Measurements from ENCODE around the gene CTIF.
"Not testable (repeated sequence)": the region's sequence is repeated elsewhere in the genome, so short reads cannot be mapped to it uniquely, and the experiment has no call there.

The CTIF gene

DNA sequence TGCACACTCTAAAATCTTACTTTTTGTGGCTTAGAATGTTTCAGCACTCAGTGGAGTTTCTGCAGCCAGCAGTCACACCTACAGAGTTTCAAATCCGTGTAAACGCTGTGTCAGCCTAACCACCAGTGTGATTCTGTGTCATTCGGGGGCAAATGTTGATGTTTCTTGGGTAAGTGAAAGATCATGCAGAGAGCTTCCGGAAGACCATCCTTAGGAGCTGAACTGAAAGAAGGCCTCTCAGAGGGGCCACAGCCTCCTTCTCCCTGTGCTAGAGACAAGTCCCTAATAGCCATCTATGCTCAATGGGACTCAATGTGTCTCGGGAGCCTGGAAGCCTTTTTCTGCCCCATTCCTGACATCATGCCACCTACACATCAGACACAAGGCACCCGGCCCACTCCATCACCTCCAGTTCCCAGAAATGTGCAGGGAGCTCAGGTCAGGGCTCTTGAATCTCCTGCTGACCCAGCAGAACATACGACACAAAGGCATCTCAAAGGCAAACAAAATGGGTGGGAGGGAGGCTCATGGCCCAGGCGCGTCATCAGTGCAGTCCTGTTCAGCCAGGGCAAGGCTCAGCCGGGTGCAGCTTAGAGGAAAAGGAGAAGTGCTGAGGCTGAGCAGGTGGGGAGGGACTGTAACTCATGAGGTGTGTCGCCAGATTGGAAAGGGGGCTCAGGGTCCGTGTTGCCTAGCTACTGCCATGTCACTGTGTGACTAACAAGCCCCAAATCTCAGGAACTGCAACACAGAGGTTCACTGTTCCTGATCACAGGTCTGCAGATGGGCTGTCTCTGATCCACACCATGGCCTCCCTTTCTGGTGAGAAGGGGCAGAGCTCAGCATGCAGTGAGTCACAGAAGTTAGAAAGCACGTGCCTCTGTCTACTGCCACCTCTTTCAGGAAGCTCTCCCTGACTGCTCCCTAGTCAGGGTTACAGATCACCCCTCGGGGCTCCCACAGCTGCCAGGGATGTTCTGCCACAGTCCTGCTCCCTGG, 329.9 kb downstream of the CTIF start:
- no peak for DNase-seq (ENCODE audit: low read depth)

DNA sequence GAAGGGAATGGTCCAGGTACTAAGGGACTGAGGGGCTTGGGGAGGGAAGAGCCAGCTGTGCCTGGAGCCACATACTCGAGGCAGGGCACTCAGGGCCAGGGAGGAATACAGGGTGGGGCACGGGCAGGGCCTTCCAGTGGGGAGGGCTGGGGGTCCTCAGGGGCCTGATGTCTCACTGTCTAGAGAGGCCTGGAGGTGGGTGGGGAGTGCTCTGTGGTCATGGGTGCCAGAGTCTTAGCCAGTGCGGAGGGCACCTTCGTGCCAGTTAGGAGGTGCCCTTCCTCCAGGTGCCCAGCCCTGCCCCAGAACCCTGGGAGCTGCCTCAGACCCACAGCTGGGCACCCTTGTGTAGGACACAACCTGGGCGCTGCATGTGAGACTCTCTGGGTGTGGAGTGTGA, 330.8 kb downstream of the CTIF start:
- DNase-seq (ENCODE audit: low read depth), result no peak

DNA sequence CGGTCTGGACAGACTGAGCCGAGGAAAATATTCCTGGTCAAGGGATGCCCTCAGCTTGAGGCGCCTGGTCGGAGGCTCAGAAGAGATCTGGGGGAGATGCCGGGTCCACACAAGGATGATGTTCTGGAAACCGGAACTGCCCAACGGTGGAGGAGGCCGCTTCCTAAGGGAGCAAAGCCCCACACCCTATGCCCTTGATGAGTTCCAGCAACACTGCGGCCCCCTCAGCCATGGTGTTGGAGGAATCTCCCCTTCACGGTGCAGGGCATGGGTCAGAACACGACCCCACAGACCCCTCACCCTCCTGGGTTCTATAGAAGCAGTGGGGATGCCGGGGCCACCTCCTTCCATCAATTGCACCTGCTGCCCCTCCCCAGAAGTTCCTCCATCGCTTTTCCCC, 332.1 kb downstream of the CTIF start:
- not testable (repeated sequence) for DNase-seq (ENCODE audit: low read depth)

DNA sequence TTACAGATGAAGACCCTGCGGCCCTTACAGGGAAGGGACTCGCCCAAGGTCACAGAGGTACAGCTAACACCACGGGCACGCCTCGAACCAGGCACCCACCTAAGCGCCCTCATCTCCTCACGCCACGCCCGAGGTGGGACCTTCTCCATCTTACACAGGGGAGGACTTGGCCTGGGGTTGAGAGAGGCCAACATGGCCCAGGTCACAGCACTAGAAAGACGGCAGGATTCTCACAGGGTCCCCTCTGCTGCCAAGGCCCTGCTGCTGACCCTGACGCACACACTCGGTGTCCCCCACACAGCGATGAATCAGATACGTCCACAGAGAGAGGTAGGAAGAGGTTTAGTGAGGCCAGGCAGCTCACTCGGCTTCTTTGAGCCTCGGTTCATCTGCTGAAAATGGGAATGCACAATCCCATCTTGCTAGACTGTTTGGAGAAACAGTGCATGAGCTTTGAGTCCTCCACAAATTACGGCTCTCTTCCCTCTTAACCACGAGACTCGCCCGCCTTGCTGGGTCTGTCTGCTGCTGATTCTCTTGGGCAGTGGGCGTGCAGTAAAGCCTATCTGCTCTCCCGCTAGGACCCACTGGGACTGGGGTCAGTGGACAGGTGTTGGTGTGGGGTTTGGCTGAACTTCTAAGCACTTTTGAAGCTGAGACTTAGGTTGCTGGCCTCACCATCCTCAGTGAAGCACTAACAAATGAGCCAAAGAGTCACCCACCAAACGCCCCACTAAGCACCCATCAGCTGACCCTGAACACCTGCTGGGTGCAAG, 332.7 kb downstream of the CTIF start:
- no peak for DNase-seq (ENCODE audit: low read depth)

DNA sequence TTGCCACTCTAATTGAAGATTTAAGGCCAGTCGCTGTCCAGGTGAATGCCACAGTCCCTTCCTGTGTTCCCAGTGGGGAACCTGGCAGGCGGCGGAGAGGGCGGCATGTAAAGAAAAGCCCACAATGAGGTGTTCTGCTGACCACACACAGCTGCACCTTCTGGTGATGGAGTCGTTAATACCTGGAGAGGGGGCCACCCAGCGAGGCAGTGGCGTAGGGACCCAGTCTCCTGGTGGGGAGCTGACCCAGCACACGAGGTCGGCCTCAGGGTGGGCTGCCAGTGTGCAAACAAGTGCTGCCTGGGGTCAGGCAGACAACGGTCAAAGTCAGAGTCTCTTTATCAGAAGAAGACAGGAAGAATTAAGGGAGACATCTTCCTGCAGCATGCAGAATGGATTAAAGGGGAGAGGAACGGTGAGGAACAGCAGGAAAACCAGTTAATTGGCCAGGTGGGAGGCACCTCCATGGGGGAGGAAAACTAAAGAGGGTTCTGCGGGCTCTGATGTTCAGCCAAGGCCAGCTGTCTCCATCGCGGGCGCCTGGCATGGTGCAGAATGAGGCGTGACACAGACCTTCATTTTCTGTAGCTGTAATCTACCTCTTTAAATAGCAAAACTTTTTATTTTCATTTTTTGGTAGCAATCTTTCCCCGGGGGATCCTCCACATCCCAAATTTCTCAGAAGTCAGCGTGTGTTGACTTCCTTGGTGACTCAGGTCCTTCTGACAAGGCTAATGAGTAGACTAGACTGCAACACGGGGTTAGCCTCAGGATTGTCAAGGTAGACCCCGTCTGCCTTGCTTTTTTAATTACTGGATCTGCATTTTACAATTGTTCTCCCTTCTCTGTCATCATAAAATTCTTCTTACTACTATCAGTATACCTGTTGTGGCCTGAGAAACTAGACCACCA, 333.7 kb downstream of the CTIF start:
- DNase-seq (ENCODE audit: low read depth), result no peak

DNA sequence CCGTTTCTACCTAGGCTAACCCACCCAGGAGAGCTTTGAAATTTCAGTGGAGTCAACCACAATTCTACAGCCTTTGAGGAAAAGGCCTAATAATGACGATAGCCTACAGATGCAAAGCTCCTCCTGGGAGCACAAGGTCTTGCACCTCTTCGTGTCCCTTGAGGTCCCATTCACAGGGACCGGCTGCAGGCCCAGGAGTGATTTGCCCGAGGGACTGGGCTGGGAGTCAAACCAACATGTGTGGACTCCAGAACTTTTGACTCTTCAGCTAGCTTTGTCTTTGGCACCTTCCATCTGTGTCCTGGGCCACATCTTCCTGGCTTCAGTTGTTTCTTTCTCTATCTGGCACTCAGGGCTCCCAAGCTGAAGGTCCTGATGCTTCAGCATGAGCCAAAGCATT, 335.4 kb downstream of the CTIF start:
- DNase-seq (ENCODE audit: low read depth), result no peak

DNA sequence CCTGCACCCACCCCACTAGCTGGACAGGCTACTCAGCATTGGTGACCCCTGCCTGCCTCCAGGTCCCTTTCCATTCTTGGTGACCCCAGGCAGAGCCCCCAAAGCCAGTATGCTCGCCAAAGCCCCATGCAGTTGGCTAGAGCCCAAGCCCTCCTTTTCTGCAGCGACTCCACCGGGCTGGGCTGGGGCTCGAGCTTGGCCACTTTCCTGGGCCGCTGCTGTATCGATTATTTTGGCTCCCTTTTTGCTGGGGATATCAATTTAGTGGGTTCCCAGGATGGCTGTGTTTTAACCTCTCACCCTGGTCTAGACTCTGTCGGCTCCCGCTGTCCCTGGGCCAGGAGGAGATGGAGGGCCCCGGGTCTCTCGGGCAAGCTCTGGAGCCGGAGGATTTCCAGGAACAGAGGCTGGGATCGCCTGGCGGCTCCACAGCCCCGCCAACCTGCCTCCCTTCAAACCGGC, 335.9 kb downstream of the CTIF start:
- DNase-seq (ENCODE audit: low read depth), result no peak

DNA sequence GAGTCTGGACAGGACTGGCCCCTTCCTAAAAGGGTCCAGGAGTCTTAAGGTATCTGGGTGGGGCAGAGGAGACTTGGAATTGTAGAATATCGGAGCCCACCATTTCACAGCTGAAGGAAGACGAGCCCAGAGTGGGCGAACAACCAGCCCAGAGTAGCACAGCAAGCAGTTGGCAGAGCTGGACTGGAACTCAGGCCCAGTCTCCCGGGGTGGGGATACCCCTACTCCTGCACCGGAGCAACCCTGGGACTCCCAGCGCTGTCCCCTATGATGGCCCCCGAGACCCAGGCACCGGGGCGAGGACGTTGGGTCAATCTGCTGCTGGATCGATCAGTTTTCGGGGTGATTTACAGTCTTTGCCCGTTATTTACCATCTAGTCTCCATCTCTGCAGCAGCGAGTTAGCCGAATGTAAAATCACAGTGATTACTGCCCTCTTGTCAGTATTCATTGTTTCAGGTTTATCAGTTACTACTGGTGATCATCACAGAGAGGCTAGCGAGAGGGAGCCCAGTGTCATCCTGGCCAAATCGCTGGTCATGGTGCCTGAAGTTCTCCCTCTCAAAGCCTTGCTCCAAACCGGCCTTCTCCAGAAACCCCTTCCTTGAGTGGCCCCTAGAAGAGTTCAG, 336.6 kb downstream of the CTIF start:
- no peak for DNase-seq (ENCODE audit: low read depth)

DNA sequence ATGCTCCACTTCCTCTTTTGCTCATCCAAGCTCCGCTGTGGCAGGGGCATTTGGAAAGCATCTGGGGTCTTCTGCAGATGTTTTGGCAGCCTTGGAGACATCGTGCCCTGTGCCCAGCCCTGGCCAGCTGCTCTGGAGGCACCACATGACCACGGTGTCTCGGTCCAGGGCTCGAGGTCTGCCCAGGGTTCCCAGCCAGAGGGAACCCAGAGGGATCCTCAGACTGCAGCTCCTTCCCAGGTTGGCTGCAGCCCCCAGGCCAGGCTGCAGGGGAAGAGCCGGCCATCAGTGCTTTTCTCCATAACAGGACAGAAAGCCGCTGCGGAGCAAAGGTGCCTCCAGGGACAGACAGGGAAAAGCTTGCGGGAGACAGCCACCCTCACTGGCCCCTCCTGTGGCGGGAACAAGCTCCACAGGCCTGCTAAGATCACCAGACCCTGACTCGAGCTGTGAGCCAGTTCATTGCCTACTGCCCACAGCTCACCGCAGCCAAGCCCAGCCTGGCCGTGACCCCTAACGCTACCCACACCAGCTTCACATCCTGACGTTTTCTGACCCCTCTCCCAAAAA, 337.2 kb downstream of the CTIF start:
- no peak for DNase-seq (ENCODE audit: low read depth)

DNA sequence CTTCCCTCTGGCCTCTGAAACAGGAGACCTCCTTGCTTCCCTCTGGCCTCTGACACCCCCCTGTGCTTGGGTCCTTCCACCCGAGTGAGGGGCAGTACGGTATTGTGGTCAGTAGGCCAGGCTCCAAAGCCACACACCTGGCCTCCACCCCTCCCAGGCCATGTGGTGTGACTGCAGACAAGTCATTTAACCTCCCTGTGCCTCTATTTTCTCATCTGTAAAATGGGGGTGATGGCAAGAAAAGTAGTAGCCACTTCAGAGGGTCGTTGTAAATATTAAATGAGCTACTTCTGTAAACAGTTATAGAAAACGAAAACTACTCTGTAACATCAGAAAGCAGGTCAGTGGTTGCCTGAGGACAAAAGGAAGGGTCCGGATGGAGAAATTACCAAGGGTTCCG, 337.8 kb downstream of the CTIF start:
- DNase-seq (ENCODE audit: low read depth), result no peak

DNA sequence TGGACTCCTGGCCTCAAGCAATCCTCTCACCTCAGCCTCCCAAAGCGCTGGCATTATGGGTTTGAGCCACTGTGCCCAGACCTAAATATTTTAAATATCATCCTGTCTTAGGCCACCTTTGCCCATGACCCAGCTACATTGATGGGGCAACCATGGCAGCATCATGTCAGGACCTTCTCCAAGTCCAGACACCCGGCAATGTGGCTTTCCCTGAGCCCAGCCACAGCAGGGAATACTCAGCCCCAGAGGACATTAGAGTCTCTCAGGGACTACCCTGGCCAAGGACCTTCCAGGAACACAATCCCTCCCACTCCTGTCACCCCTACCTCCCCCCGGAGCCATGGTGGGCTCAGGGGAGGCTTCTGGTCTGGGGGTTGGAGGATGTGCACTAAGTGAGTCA, 339.1 kb downstream of the CTIF start:
- no peak for DNase-seq (ENCODE audit: low read depth)

DNA sequence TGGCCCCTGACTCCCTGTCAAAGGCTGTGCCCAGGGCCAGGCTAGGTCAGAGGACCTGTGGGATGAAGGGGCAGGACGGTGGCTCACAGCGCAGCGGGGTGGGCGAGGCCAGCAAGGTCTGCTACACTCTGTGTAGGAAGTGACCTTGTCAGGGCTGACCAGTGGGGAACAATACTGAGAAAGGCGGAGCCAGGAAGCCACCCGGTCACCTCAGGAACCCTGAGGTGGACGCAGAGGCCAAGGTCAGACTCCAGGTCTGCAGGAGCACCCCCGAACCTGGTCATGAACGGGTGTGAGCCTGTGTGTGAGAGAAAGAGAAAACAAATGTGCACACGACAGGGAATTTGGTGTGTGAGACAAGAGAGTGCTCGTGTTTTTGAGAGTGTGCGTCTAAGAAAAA, 339.6 kb downstream of the CTIF start:
- DNase-seq (ENCODE audit: low read depth), result no peak

DNA sequence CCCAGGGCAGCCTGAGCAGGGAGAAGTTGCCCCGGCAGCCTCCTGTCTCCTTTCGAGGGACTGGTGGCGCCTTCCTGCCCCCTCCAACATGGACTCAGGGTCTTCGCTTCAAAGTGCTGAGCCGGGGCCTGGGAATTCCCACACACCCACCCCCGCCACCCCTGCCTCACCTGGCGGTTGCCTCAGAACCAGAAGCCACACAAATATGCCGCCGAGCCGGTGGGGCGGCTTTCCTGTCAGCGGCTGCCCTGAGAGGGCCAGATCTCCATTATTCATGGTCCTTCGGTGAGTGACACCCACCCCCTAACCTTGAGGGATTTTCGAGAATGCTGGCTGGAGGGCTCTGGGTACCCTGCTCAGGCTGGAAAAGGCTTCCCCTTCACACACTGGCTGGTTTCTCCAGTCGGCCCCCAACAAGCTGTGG, 340.2 kb downstream of the CTIF start:
- no peak for DNase-seq (ENCODE audit: low read depth)

DNA sequence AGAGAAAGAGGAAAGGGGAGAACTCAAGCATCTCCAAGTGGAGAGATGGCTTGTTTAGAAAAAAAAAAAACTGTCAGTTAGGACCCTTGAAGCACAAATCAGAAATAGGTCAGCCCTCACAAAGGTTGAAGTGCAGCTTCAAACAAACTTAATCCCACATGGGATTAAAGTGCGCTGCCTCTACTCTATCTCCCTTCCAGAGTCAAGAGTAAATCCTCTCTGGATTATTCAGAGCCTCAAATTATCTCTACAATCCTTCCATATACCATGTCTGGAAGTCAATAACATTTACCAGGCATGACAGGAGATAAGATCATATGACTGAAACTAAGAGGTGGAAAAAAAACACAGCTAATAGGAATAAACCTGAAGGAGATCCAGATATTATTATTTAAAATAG, 342.1 kb downstream of the CTIF start:
- DNase-seq (ENCODE audit: low read depth), result no peak

DNA sequence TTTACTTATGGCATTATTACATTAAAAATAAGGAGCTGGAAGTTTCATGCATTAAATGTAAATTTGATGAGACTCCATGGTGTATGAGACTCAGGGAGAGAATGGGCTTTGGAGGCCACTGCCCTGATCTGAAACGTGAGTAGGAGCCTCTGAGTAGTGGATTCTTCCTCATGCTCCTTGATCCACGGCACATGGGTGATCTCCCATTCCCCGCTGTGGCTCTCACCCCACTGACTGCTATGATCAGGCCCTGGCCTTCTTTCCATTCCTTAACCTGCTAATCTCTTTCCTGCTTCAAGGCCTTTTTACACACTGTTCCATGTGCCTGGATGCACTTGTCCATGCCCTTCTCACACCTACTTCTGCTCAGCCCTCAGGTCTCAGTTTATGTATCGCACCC, 343.5 kb downstream of the CTIF start:
- no peak for DNase-seq (ENCODE audit: low read depth)

DNA sequence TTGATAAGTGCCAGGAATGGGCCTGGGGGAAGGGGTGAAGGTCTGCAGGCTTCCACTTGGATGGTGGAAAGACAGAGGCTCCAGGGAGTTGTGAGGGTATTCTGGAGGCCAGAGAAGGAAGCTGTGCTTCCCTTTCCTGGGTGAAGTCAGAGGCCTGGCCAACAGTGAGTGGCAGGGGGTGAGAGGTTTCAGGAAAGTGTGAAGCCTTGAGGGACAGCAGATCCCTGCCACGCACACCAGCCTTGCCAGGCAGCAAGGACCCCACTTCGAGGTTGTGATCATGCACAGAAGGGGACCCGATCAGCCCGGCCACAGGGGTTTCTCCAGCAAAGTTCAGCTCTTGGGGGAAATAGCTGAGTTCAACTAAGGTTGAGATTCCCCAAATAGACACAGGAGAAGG, 345.5 kb downstream of the CTIF start:
- no peak for DNase-seq (ENCODE audit: low read depth)

DNA sequence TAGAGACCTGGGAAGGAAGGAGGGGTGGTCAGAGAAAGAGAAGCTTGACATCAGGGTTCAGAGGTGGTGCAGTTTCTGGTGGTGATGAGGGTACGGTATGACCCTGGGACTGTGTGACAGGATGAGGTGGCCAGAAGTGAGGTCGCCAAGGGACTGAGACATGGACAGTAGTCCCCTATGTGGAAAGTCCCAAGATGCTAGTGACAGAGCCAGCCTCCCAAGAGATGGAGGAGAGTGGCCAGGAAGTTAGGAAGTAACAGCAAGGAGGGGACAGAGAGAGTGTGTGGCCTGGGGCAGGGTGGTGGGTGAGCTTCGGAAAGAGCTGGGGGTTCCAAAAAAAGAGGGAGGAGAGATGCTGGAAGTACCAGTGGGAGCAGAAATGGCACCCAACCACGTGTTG, 345.9 kb downstream of the CTIF start:
- no peak for DNase-seq (ENCODE audit: low read depth)

DNA sequence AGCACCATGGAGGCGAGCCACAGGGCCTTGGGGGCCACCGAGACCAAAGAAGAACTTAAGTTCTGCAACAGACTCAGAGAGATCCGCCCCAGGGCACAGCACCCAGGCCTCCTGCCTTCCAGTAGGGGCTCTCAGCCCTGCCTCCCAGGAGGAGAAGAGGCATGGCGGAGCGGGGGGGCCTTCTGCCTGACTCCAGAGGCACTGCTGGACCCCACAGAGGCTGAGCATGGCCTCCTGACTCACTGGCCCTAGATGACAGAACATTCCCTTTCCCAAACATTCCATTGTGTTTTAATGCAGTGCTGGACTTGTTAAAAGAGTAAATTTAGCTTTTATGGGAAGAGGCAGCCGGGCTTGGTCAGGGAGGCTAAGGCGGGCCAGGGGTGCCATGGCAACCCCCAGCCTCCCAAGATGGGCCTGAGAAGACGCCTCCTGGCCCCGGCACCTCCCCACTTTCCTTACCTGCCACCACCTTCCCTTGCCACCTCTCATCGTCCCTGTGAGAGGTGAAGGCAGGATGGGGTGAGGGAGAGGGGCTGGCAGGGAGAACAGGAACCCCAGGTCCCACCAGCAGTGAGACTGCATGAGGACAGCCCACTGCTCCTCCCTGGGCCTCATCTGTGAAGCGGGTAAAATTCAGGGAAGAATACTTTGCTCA, 346.6 kb downstream of the CTIF start:
- DNase-seq (ENCODE audit: low read depth), result no peak

DNA sequence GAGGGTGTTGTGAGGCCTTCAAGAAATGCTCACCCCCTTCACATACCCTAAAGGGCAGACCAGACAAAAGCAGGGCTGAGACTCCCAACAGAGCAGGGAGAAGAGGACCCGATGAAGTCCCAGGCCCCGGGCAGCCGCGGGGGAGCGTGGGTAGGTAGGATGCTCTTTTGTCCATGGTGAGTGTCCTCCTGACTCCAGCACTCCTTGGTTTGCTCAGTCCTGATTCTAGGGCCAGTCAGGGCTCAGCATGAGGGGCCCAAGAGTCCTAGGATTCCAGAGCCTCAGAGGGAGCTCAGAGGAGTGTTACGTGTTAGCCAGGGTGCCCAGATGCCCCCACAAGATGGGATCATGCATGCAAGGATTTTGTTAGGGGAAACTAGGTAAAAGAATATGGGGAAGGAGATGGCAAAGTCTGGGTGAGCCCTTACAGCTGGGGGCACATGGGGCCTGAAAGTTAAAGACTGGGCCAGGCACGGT, 347.1 kb downstream of the CTIF start:
- no peak for DNase-seq (ENCODE audit: low read depth)

DNA sequence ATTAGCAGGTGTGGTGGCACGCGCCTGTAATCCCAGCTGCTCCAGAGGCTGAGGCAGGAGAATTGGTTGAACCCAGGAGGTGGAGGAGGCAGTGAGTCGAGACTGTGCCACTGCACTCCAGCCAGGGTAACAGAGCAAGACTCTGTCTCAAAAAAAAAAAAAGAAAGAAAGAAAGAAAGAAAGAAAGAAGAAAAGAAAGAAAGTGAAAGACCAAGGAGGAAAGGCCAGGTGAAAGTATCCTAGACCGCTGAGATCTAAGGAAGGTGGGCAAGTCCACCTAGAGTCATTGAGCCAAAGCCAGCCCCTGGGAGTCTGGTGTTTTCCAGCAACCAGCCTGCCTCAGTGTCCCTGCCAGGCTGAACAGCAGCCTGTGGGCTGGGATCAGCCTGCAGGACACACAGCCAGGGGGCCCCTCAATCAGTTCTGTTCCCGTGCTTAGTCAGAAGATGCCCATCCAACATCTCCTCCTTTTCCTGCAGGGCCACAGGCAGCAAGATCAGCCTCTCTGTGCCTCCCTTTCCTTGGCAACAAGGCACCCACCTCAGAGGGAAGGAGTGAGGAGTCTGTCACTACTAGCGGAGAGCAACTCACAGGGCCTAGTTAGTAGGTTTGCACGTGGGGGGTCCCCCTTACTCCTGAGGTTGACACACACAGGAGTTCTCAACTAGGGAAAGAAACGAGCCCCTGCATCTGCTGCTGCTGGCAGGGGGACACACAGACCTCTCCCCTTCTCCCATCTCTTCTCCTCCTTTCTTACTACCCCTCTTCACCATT, 347.9 kb downstream of the CTIF start:
- DNase-seq (ENCODE audit: low read depth), result no peak

Measured in HS-5 (cell line).